Stimulated activated CD4-positive, alpha-beta T cell treated with anti-CD3 and anti-CD28 coated beads, Interleukin-2, amount 100 ng/mL, for 48 hours (primary cell): Measurements from ENCODE around the gene GAA.
"Not testable (repeated sequence)": the region's sequence is repeated elsewhere in the genome, so short reads cannot be mapped to it uniquely, and the experiment has no call there.

ENCODE experiments used
- DNase-seq, 2 donors: peaks; one replicate each; pipeline ENCODE4 v3.0.0-alpha.2; 2020

GAA gene

GRCh38 chr17:80084773-80085172 is 16.6 kb upstream of the GAA start:
- DNase-seq, result no peak

GRCh38 chr17:80086081-80086480 is 15.3 kb upstream of the GAA start:
- no peak for DNase-seq

DNA sequence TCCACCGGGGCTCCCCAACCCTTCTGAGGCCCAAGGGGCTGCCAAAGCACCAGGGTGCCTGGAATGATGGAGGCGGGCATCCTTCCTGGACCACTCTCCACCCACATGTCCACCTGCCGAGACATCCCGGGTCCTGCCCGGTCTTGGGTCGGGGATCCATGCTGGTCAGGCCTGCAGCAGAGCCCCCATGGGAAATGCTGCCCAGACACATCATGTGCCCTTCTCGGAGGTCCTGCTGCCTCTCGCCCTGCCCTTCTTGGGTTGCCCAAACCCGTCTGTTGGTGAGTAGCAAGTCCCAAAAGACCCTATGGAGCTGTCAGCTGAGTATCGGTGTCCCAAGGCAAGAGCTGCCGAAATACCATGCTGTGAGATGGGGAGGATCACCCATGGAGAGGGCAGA is 14.8 kb upstream of the GAA start:
- DNase-seq, result no peak

- no peak for DNase-seq
Observed at GRCh38 chr17:80087346-80088265, 13.8 kb upstream of the GAA start.

- DNase-seq, result no peak
Observed at GRCh38 chr17:80089762-80090161, 11.6 kb upstream of the GAA start.

- not testable (repeated sequence) for DNase-seq
Observed at GRCh38 chr17:80090164-80090563, 11.2 kb upstream of the GAA start.

GRCh38 chr17:80091376-80091775 is 10.0 kb upstream of the GAA start:
- no peak for DNase-seq

- DNase-seq, result no peak
Observed at GRCh38 chr17:80092959-80093358, 8.4 kb upstream of the GAA start.

GRCh38 chr17:80095038-80095843 is 6.1 kb upstream of the GAA start:
- no peak for DNase-seq

- DNase-seq, result no peak
Observed at GRCh38 chr17:80095844-80096475, 5.4 kb upstream of the GAA start.

GRCh38 chr17:80096561-80097021 is 4.8 kb upstream of the GAA start:
- DNase-seq, result no peak

DNA sequence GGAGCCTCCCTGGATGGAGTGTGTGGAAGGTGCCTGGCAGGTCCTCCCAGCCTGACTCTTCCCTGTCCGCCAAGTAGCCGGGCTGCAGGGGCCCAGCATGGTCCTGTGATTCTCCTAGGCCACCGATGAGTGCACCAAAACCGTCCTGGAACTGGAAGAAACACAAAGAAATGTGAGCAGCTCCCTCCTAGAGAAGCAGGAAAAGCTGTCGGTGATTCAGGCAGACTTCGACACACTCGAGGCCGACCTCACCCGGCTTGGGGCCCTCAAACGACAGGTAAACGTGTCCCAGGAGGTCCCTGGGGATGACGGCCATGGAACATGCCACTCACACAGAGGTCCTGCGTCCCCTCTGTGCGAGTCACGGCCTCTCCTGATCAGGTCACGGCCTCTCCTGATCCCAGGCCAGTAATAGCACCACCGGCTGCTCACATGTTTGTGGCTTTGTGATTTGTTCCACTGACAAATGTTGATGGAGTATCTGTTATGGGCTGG is 4.2 kb upstream of the GAA start:
- DNase-seq, result no peak

DNA sequence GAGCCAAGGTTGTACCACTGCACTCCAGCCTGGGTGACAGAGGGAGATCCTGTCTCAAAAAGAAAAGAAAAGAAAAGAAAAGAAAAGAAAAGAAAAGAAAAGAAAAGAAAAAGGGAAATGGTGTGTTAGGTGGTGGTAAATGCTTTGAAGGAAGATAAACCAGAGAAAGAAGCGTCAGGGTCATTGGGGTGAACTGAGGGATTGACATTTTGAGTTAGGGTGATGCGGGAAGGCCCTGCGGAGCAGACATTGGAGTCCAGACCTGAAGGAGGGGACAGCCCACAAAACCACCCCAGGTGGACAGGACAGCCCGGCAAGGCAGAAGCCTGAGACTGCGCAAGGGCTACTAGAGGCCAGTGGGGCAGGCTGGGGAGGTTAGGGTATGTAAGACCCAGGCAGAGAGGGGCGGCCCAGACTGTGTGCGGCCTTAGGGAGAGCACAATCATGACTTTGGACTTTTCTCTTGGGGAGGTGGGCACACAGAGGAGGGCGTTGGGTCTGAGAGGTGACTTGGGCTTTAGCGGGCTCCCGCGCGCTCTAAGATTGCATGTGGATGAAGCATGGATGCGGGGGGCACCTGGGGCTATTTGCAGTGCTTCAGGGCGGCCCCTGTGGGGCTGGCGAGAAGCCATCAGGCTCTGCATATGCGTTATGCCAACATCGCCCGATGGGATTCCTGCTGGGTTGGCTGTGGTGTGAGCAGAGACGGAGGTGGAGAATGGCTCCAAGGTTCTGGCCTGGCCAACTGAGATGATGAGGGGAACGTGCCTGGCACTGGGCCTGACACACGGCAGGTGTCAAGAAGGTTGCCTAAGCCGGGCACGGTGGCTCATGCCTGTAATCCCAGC is 3.3 kb upstream of the GAA start:
- no peak for DNase-seq

GRCh38 chr17:80099291-80100034 is 1.9 kb upstream of the GAA start:
- DNase-seq, result no peak

DNA sequence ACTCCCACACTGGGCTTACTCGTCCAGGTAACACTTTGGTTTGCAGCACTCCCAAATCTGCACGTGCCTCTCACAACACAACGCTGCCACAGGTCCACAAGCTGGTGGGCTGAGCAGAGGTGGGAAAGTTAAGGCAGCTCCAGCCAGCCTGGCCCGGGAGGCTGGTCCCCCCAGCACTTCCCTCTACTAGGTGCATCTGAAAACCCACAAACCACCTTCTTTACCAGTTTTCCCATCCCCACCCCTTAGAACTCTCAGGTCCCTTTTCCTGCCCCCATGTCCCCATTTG is 1.4 kb upstream of the GAA start:
- no peak for DNase-seq

DNA sequence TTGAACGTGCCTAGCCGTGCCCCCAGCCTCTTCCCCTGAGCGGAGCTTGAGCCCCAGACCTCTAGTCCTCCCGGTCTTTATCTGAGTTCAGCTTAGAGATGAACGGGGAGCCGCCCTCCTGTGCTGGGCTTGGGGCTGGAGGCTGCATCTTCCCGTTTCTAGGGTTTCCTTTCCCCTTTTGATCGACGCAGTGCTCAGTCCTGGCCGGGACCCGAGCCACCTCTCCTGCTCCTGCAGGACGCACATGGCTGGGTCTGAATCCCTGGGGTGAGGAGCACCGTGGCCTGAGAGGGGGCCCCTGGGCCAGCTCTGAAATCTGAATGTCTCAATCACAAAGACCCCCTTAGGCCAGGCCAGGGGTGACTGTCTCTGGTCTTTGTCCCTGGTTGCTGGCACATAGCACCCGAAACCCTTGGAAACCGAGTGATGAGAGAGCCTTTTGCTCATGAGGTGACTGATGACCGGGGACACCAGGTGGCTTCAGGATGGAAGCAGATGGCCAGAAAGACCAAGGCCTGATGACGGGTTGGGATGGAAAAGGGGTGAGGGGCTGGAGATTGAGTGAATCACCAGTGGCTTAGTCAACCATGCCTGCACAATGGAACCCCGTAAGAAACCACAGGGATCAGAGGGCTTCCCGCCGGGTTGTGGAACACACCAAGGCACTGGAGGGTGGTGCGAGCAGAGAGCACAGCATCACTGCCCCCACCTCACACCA is 724 bp downstream of the GAA start:
- DNase-seq, result peak in 1 of 2 donors; percentile 18

DNA sequence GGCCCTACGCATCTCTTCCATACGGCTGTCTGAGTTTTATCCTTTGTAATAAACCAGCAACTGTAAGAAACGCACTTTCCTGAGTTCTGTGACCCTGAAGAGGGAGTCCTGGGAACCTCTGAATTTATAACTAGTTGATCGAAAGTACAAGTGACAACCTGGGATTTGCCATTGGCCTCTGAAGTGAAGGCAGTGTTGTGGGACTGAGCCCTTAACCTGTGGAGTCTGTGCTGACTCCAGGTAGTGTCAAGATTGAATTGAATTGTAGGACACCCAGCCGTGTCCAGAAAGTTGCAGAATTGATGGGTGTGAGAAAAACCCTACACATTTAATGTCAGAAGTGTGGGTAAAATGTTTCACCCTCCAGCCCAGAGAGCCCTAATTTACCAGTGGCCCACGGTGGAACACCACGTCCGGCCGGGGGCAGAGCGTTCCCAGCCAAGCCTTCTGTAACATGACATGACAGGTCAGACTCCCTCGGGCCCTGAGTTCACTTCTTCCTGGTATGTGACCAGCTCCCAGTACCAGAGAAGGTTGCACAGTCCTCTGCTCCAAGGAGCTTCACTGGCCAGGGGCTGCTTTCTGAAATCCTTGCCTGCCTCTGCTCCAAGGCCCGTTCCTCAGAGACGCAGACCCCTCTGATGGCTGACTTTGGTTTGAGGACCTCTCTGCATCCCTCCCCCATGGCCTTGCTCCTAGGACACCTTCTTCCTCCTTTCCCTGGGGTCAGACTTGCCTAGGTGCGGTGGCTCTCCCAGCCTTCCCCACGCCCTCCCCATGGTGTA is 1.5 kb downstream of the GAA start:
- DNase-seq, result no peak

DNA sequence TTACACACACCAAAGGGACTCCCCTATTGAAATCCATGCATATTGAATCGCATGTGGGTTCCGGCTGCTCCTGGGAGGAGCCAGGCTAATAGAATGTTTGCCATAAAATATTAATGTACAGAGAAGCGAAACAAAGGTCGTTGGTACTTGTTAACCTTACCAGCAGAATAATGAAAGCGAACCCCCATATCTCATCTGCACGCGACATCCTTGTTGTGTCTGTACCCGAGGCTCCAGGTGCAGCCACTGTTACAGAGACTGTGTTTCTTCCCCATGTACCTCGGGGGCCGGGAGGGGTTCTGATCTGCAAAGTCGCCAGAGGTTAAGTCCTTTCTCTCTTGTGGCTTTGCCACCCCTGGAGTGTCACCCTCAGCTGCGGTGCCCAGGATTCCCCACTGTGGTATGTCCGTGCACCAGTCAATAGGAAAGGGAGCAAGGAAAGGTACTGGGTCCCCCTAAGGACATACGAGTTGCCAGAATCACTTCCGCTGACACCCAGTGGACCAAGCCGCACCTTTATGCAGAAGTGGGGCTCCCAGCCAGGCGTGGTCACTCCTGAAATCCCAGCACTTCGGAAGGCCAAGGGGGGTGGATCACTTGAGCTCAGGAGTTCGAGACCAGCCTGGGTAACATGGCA is 2.2 kb downstream of the GAA start:
- DNase-seq, result no peak

GRCh38 chr17:80104321-80104955 is 3.1 kb downstream of the GAA start:
- no peak for DNase-seq
